ENCODE results near the gene OR5F1.

Gene OR5F1

DNA sequence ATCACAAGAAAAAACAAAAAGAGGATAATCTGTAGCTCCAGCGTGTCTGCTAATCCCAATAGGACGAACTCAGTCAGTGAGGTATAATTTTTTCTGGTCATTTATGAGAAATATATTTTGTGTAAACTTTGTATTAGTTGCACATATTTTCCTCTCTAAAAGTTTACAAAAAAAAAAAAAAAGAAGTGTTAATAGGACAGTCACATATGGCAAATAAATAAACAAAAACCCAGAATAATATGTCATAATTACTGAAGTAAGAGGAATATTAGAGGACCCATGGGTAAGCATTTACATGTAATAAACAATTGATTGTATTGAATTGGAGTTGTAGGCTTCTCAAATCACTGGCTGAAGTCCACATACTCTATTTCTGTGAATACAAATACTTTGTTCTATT, at the start of gene OR5F1:
TSS of gene OR5F1 (minus strand) at position 101 of the 400 bp plus-strand sequence. CDS start at position 101, 0 bp downstream.
- no peak for DNase-seq

DNA sequence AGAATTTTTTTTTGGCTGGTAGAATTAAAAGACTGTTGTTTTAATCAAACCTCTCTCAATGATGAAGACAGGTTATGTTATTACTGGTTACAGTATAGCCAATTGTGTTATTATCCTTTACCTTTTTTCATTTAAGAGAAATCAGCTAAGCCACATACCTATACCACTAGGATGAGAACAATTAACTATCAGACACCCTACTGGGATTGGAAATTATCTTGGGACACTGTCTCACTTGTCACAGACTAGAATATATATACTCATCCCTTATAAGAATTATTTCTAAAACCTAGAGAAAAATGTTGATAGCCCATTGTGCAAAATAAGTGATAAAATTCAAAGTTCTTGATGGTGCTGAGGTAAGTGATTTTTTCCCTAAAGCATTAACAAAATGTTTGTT, 32.9 kb upstream of the OR5F1 start, which contains the start of gene OR5AS1:
TSS of gene OR5AS1 (plus strand) at position 301 of the 400 bp plus-strand sequence. CDS start 2,765 bp downstream, outside the sequence.
- no peak for DNase-seq

DNA sequence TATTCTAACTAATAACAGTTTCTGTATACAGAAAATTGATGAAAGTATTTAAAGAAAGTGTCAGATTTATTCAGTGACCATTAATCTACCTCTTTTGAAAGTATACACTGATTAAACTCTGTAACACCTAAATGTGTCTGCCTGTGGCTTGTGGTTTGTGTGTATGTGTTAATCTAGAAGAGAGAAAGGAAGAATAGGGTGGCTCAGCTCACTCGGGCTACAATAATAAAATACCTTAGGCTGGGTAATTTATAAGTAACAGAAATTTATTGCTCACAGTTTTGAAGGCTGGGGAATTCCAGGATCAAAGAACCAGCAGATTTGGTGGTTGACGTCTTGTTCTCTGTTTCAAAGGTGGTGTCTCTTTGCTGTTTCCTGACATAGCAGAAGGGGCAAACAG, 19.4 kb upstream of the OR5F1 start:
- DNase-seq = no peak

DNA sequence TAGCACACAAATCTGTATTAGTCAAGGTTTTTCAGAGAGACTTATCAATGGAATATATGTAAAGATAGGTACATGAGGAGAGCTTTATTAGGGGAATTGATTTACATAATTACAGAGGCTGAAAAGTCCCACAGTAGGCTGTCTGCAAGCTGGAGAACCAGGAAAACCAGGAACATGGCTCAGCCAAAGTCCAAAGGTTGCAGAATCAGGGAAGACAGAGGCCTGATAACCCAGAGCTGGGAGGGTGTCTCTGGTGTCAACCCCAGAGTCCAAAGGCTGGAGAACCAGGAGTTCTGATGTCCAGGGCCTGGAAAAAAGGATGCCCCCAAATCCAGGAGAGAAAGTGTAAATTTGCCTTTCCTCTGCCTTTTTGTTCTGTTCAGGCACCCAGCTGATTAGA, 16.3 kb upstream of the OR5F1 start:
- DNase-seq = no peak

DNA sequence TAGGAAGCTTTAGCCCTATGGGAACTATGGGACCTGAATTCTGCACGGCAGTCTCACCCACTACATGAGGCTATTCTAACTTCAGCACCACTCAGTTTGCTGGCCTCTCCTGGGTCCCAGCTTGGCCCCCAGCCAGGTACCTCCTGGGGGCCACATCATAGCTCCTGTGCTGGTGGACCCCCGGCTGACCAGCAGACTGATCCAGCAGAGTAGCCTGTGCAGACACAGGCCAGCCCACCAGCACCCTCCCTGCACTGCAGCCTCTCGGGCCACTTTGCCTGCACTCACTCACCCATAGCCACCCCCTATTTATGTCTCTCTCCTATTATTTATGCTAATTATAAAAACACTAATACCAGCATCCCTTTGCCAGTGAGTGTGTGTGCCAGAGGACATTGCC, 23.5 kb downstream of the OR5F1 start:
- no peak for DNase-seq

DNA sequence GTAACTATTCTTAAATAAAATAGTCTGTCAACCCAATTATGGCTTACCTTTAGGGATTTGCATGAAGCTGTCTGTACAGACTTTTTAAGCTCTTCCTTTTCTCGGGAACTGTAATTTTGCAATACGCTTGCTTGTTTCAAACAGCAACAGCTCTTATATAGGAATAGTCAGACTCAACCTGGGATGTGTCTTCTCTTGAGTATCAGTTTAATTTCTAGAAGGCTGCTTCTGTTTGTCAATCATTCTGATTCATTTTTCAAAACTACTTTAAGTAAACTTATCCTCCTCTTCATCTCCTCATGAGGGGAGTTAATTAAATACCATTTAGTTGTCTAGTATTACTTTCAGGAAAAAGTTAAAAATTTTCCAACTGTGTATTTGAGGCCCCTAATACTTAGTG, 24.6 kb downstream of the OR5F1 start, which contains the start of gene OR10AG1:
TSS of gene OR10AG1 (minus strand) at position 101 of the 400 bp plus-strand sequence. CDS start at position 63, 38 bp downstream.
- DNase-seq = no peak

DNA sequence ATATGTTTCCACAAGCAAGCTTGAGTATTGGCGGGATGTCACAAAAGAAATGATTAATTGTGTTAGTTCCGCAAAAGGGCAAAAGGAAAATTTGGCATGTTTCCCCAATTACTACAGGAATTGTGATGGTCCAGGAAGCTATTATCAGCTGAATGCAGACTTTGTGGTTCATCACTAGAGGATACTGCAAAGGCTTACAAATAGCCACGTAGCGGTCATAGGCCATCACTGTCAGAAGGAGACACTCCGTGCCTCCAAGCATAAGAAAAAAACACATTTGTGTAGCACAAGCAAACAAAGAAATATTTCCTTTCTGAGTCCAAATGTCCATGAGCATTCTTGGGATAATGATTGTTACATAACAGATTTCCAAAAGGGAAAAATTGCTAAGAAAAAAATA, 26.5 kb downstream of the OR5F1 start:
- DNase-seq = no peak

DNA sequence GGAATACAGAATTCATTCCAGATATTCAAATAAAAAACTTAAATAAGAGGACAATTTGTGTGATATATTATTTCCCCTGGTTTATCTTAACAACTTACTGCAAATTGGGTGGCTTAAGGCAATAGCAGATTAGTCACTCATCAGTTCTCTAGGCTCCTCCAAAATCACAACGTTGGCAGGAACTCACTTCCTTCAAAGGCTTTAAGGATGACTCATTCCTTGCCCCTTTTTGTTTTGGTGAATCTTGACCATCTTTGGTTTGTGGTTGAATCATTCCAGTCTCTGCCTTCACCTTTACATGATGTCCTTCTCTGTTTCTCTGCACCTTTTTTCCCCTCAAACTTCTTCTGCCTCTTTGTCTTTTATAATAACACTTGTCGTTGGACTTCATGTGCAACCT, 28.0 kb downstream of the OR5F1 start:
- DNase-seq = no peak

DNA sequence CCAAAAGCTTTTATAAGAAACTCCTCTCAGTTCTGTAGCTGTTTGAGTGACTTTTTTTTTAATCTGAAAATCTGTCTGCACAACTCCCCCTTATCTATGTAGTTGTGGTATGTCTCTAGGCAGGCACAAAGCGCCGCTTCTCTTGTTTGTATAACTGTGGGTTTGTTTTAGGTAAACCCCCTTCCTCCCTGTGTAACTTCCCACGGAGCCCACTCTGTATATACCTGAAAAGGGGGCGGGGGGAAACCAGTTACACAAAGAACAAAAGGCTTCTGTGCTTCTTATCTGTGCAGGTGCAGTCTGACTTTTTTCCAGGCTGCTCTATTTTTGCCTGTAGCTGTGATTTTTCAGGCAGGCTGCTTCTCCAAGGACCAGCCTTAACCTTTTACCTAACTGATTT, 37.9 kb downstream of the OR5F1 start:
- DNase-seq = no peak

DNA sequence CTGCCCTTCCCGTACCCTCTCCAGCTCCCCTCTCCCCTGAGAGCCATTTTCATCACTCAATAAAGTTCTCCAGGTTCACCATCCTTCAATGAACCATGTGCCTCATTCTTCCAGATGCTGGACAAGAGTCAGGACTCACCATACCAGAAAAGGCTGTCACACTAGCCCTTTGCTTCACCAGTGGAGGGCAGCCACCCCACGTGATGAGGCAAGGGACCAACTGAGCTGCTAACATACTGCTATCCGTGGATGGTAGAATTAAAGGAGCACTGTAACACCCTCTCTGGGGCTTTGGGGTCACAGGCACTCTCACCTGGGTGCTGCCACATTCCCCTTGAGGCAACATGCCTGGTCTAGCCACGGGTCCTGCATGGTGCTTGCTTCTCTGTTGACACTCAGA, 45.1 kb downstream of the OR5F1 start:
- no peak for DNase-seq
